GM13977 (cell line): ENCODE measurements around the gene SCGB1C2.
"Not testable (repeated sequence)": the region's sequence is repeated elsewhere in the genome, so short reads cannot be mapped to it uniquely, and the experiment has no call there.

Experiments
- DNase-seq: peaks from one replicate; pipeline ENCODE4 v3.0.0; 2012; ENCODE audit warnings: low spot score
- in situ Hi-C: fragments of 300-500 bp; cut with MboI; formaldehyde crosslinking; loops from one replicate; pipeline ENCODE4 v1.12.0; 2022; ENCODE audit warnings: low sequenced_read_pairs, low pct_unique_long_range_greater_than_20kb, mixed read lengths, inconsistent platforms; ENCODE audit not compliant: unreplicated experiment
- TF ChIP-seq, protein P1 (sequence below): IDR thresholded peaks from 2 replicates; pipeline ENCODE4 v1.5.1; 2012; ENCODE audit warnings: mild to moderate bottlenecking, control low read depth; ENCODE audit not compliant: insufficient read depth; ENCODE audit errors: extremely low read depth, missing control alignments

The SCGB1C2 gene

GRCh38 chr17:163514-164098 lies 26.2 kb downstream of the SCGB1C2 start:
- TF ChIP-seq, protein P1, sequence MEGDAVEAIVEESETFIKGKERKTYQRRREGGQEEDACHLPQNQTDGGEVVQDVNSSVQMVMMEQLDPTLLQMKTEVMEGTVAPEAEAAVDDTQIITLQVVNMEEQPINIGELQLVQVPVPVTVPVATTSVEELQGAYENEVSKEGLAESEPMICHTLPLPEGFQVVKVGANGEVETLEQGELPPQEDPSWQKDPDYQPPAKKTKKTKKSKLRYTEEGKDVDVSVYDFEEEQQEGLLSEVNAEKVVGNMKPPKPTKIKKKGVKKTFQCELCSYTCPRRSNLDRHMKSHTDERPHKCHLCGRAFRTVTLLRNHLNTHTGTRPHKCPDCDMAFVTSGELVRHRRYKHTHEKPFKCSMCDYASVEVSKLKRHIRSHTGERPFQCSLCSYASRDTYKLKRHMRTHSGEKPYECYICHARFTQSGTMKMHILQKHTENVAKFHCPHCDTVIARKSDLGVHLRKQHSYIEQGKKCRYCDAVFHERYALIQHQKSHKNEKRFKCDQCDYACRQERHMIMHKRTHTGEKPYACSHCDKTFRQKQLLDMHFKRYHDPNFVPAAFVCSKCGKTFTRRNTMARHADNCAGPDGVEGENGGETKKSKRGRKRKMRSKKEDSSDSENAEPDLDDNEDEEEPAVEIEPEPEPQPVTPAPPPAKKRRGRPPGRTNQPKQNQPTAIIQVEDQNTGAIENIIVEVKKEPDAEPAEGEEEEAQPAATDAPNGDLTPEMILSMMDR: no peak
- in situ Hi-C loops: no loop called here
- DNase-seq: no peak

DNA sequence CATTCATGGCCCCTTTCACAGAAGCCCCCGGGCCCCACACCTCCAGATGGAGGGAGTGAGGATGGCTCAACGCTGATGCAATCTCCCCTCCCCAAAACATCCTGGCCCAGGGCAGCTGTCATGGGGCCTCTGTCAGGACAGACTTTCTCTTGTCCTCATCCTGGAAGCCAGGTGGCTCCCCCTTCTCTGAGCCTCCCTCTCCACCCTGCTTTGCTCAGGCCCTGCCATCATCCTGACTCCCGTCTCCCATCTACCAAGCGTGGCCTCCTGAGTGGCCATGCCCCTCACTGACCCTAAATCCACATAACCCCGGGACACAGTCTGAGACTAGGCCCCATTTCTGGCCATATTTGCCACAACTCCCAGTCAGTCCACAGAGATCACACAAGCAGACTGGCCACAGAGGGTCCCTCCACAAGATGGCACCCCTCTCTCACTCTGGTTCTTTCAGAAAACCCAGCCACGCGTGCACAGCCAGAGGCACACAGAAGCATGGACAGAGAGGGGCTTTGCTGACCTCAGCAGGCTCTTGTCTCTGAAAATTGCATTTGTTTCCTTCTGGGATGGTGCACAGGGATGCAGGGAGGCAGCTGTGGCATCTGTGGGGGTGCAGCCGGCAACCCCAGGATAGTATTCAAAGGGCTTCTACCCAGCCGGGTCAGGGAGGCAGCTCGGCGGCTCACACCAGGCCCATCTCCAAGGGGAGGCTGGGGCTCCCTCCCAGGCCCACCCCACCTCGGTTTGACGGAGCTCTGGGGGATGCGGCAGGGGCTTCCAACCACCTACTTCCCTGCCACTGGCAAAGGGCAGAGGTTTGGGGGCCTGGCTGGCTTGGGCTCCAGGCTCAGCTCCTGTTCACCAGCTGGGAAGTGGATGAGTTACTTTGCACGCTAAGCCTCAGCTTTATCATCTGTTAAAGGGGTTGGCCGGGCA lies 27.2 kb downstream of the SCGB1C2 start:
- in situ Hi-C loops: no loop called here
- peak; percentile 59 for DNase-seq
- TF ChIP-seq, protein P1: peak; percentile 44

GRCh38 chr17:165939-166338 lies 28.6 kb downstream of the SCGB1C2 start:
- no peak for DNase-seq
- TF ChIP-seq, protein P1: no peak
- in situ Hi-C loops: no loop called here

DNA sequence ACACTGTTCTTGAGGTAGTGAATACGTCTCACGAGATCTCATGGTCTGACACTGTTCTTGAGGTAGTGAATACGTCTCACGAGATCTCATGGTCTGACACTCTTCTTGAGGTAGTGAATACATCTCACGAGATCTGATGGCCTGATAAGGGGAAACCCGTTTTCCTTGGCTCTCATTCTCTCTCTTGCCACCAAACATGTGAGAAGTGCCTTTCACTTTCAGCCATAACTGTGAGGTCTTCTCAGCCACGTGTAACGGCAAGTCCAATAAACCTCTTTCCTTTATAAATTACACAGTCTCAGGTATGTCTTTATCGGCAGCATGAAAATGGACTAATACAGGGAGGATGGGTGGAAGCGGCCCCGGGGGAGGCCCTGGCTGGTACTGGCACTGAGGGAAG lies 31.2 kb downstream of the SCGB1C2 start:
- in situ Hi-C loops, DNase-seq: not testable (repeated sequence)

GRCh38 chr17:170130-170670 lies 32.8 kb downstream of the SCGB1C2 start:
- in situ Hi-C loops: no loop called here
- DNase-seq: no peak
- TF ChIP-seq, protein P1: no peak

DNA sequence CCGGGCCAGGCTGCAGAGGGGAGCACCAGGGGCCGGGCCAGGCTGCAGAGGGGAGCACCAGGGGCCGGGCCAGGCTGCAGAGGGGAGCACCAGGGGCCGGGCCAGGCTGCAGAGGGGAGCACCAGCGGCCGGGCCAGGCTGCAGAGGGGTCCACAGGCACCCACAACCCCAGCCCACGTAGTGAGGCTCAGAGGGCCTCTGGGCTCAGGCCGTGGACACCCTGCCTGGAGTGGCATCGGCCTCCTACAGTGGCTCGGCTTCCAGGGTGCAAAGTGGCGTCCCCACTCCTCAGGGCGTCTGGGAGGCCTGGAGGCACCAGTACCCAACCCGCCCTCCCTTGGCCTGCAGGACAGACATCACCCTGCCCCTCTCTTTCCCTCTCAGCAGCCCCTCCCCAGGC lies 34.5 kb downstream of the SCGB1C2 start:
- in situ Hi-C loops: no loop called here
- TF ChIP-seq, protein P1: no peak
- no peak for DNase-seq

- TF ChIP-seq, protein P1: no peak
- in situ Hi-C loops: no loop called here
These were observed 35.0 kb downstream of the SCGB1C2 start for GRCh38 chr17:172401-172800.

More at GRCh38 chr17:172401-172800, 35.0 kb downstream of the SCGB1C2 start:
- DNase-seq: no peak
